Measurements from ENCODE around the gene PLEKHG5. TPM values are rescaled to one million over a fixed set of nuclear protein-coding genes. Genes with fewer than 3 reads are reported as not detected.
A peak's percentile ranks its signal among the peaks of the same experiment; 100 is the strongest.

PLEKHG5 gene
- total and polyA plus RNA-seq, 10 of the 15 experiments (the other 5 are each of a cell fraction or from before 2014, with no cell fraction given), result 0.04 to 1.1 (median 0.18) TPM; not detected in 1

- no peaks in the 10 kb centered on the region for H3K9me3 ChIP-seq (replicated peaks; ENCODE audit: control insufficient read depth, insufficient read depth, low read length)
- in situ Hi-C loops (cut with MboI) (loop anchor here (25.0 kb wide), 1 partner anchor 714 kb away; no protein-coding TSS in a partner anchor), intact Hi-C loops (cut with micrococcal nuclease; ENCODE audit: unreplicated experiment) (no loop called here)
- BruUV-seq (replicated peaks), result no TSS peak
- H3K79me2 ChIP-seq (ENCODE audit: control insufficient read depth, insufficient read depth, low read length), result no peaks in the 10 kb centered on the region
- H3K27me3 ChIP-seq (replicated peaks in 1 of 2; ENCODE audit: control insufficient read depth in 2 of 2, insufficient read depth in 2 of 2, low read length in 1 of 2), result peaks cover 4 to 8% of the 10 kb centered on the region in 2 experiments
- ChIA-PET POLR2A (no interaction called here), SMC1A (ENCODE audit: uncharacterized antibody, unreplicated experiment) (no interaction called here), RAD21 (ENCODE audit: unreplicated experiment) (no interaction called here), CTCF (interaction anchor here (1.2 to 1.8 kb wide), 3 partner anchors 25 to 149 kb away, joined by 3 to 5 read pairs (median 4); no protein-coding TSS in a partner anchor)
- WGBS (ENCODE audit: insufficient coverage, insufficient replicate concordance, low lambda C conversion rate, missing lambda C conversion rate), result 37% methylated on average over 13 of the region's 20 CpGs
- no peak overlapping the region for H3K4me3 ChIP-seq
- no peak for DNase-seq (ENCODE audit: low read depth, low spot score)
- H3K36me3 ChIP-seq (ENCODE audit: control insufficient read depth in 2 of 2, insufficient read depth in 2 of 2, low read length in 1 of 2), result no peaks in the 10 kb centered on the region
- no peak for FAIRE-seq
- no peak for ATAC-seq
- H2AFZ ChIP-seq (ENCODE audit: control insufficient read depth, low read depth, low read length), result no peak overlapping the region
- no peak overlapping the region for H3K27ac ChIP-seq (ENCODE audit: control insufficient read depth, insufficient read depth)
- H3K9ac ChIP-seq (ENCODE audit: control insufficient read depth, insufficient read depth, low read length), result no peak overlapping the region
- H4K20me1 ChIP-seq (ENCODE audit: control insufficient read depth, insufficient read depth), result no peaks in the 10 kb centered on the region
- no peaks in the 10 kb centered on the region for H3K4me1 ChIP-seq (ENCODE audit: control insufficient read depth, insufficient read depth, low read length)
- H3K4me2 ChIP-seq (ENCODE audit: control insufficient read depth, insufficient read depth), result peak overlapping the region; percentile 74; the same call in 1 of the 2 replicates
- TF ChIP-seq NKRF (conservative IDR thresholded peaks at IDR 0.05) (no peak), YY1 (IDR thresholded peaks at IDR 0.05; ENCODE audit: low read depth, low read length) (no peak), POLR2A (IDR thresholded peaks at IDR 0.05; ENCODE audit: low read depth, low read length) (no peak), NRF1 (conservative IDR thresholded peaks at IDR 0.05; ENCODE audit: low read depth, low read length) (no peak), NR2C1 (IDR thresholded peaks at IDR 0.05) (no peak), KDM1A (IDR thresholded peaks at IDR 0.05; ENCODE audit: borderline replicate concordance) (no peak), IRF4 (IDR thresholded peaks at IDR 0.05; ENCODE audit: low read depth, low read length) (no peak), ZNF274 (IDR thresholded peaks at IDR 0.05; ENCODE audit: insufficient read depth, insufficient read length) (no peak), MTA3 (IDR thresholded peaks at IDR 0.05; ENCODE audit: borderline replicate concordance, low read length) (no peak), MYC (IDR thresholded peaks at IDR 0.05; ENCODE audit: insufficient read depth, insufficient read length, insufficient replicate concordance, low read length, severe bottlenecking) (no peak), GATAD2B (conservative IDR thresholded peaks at IDR 0.05; ENCODE audit: low read depth) (no peak), MXI1 (IDR thresholded peaks at IDR 0.05; ENCODE audit: low read depth, low read length) (no peak)
Observed at GRCh38 chr1:6497867-6498575, 6.6 kb upstream of the PLEKHG5 start.

Data from GM12878 (cell line).